Calu3 (cell line): ENCODE data around the gene ING1. TPM values are rescaled to one million over a fixed set of nuclear protein-coding genes. Genes with fewer than 3 reads are reported as not detected.
"Not testable (repeated sequence)": the region's sequence is repeated elsewhere in the genome, so short reads cannot be mapped to it uniquely, and the experiment has no call there.

Experiments used
- BruUV-seq: library from RNA; stranded (reverse); fragments of 400-500 nt; replicated peaks from 2 replicates; lab custom pipeline; 2021; lab: Mats Ljungman, UMichigan
- CTCF ChIA-PET: fragments of 300-600 bp; sonication (Branson Sonifier 250); formaldehyde crosslinking; loops from one replicate; lab custom pipeline; 2022; ENCODE audit warnings: antibody characterized with exemption; lab: Charles Lee
- DNase-seq: peaks from one replicate; pipeline ENCODE4 v3.0.0; 2022
- H3K27ac Mint-ChIP-seq: one replicate; pipeline ENCODE4 v1.8.0; 2022; ENCODE audit warnings: mixed read lengths; ENCODE audit not compliant: unreplicated experiment
- H3K27me3 Mint-ChIP-seq: one replicate; pipeline ENCODE4 v1.8.0; 2022; ENCODE audit warnings: mixed read lengths; ENCODE audit not compliant: unreplicated experiment
- H3K36me3 Mint-ChIP-seq: one replicate; pipeline ENCODE4 v1.8.0; 2022; ENCODE audit warnings: mild to moderate bottlenecking, moderate library complexity, mixed read lengths; ENCODE audit not compliant: insufficient read depth, unreplicated experiment
- H3K4me1 Mint-ChIP-seq: one replicate; pipeline ENCODE4 v1.8.0; 2022; ENCODE audit warnings: mild to moderate bottlenecking, low read depth, mixed read lengths; ENCODE audit not compliant: unreplicated experiment
- H3K4me3 Mint-ChIP-seq: one replicate; pipeline ENCODE4 v1.8.0; 2022; ENCODE audit warnings: mild to moderate bottlenecking, low read depth, moderate library complexity, mixed read lengths; ENCODE audit not compliant: unreplicated experiment
- H3K9me3 Mint-ChIP-seq: one replicate; pipeline ENCODE4 v1.8.0; 2022; ENCODE audit warnings: low read depth, mixed read lengths; ENCODE audit not compliant: unreplicated experiment
- intact Hi-C: fragments of 100-400 bp; cut with micrococcal nuclease; formaldehyde crosslinking; loops from one replicate; pipeline ENCODE4 v1.10.0; 2022; ENCODE audit not compliant: unreplicated experiment
- total RNA-seq: library from RNA; stranded (reverse); gene quantifications from 2 replicates; pipeline ENCODE4 v1.2.3, GENCODE V29; 2022
- TF ChIP-seq, protein P1 (sequence below): fragments of 200-600 bp; IDR thresholded peaks from one replicate; pipeline ENCODE4 v1.8.0; 2022; ENCODE audit warnings: antibody characterized with exemption; ENCODE audit not compliant: unreplicated experiment

The ING1 gene
- total RNA-seq, 1 experiment from 2014 or later: 8.4 TPM

DNA sequence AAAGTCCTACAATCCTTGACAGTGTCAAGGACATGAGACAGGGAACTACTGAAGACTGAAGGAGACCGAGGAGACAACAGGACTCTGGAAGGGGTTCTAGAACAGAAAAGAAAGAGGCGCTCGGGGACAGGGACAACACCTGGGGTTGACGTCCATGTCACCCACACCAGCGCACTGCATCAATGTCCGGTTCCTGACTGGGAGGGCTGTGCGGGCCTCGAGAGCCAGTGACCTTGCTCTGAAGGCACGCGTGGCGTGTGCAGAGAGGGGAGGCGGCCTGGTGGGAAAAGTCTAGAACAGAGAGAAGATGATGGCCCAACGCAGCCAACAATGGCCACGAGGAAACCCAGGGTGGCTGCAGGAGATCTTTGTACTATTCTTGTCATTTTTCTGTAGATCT lies 13.3 kb upstream of the ING1 start:
- no peak for DNase-seq
- no peaks in the 10 kb centered on the region for H3K4me1 Mint-ChIP-seq
- H3K27ac Mint-ChIP-seq: no peak overlapping the region
- no peaks in the 10 kb centered on the region for H3K27me3 Mint-ChIP-seq
- TF ChIP-seq, protein P1, sequence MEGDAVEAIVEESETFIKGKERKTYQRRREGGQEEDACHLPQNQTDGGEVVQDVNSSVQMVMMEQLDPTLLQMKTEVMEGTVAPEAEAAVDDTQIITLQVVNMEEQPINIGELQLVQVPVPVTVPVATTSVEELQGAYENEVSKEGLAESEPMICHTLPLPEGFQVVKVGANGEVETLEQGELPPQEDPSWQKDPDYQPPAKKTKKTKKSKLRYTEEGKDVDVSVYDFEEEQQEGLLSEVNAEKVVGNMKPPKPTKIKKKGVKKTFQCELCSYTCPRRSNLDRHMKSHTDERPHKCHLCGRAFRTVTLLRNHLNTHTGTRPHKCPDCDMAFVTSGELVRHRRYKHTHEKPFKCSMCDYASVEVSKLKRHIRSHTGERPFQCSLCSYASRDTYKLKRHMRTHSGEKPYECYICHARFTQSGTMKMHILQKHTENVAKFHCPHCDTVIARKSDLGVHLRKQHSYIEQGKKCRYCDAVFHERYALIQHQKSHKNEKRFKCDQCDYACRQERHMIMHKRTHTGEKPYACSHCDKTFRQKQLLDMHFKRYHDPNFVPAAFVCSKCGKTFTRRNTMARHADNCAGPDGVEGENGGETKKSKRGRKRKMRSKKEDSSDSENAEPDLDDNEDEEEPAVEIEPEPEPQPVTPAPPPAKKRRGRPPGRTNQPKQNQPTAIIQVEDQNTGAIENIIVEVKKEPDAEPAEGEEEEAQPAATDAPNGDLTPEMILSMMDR: no peak
- H3K9me3 Mint-ChIP-seq: no peaks in the 10 kb centered on the region
- intact Hi-C loops: no loop called here
- H3K4me3 Mint-ChIP-seq: no peak overlapping the region
- H3K36me3 Mint-ChIP-seq: no peaks in the 10 kb centered on the region
- CTCF ChIA-PET: no interaction called here
- BruUV-seq: no TSS peak

DNA sequence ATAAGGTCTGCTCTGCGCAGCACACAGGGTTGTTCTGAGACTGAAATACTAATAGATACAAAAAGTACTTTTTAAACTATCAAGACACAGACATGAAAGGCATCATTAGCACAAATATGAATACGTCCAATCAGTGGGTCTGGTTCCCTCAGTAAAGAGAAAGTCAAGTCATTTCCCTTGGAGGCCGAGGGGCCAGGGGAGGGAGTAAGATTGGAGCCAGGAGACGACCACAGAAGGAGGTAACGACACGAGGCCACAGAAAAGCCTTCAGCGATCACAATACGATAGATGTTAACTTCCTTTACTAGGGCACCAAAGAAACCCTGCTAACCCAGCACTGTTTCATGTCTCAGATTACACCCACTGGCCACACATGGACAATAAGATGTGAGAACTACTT lies 12.9 kb upstream of the ING1 start:
- CTCF ChIA-PET: no interaction called here
- Mint-ChIP-seq H3K27ac (no peak overlapping the region), H3K4me3 (no peak overlapping the region), H3K4me1 (no peaks in the 10 kb centered on the region), H3K36me3 (no peaks in the 10 kb centered on the region), H3K27me3 (no peaks in the 10 kb centered on the region), H3K9me3 (no peaks in the 10 kb centered on the region)
- intact Hi-C loops: no loop called here
- BruUV-seq: no TSS peak
- TF ChIP-seq, protein P1: no peak
- DNase-seq: no peak

DNA sequence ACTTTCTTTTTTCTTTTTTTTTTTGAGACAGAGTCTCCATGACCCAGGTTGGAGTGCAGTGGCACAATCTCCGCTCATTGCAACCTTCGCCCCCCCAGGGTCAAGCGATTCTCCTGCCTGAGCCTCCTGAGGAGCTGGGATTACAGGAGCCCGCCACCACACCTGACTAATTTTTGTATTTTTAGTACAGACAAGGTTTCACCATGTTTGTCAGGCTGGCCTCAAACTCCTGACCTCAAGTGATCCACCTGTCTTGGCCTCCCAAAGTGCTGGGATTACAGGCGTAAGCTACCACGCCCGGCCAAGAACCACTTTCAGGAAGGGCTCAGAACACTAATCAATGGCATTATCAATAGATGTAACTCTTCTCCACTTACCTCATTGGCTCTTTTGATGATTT lies 12.4 kb upstream of the ING1 start:
- H3K36me3 Mint-ChIP-seq, CTCF ChIA-PET, H3K4me3 Mint-ChIP-seq: not testable (repeated sequence)

DNA sequence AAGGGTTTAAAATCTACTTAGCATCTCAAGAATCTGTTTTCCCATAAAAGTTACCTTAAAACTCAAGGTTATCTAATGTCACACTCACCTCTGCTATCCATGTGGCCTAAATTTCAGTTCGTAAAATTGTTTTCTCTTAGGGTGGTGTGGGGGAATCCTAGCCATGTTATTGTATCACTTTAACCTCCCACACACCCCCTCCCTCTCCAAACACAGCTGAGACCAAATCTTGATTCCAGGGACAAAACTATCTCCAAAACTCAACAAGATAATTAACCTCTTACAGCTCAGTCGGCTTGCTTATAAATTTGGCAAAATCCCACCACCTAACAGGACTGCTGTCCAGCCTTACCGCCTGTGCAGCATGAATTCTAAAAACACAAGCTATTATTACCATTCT lies 11.4 kb upstream of the ING1 start:
- no peak overlapping the region for H3K27ac Mint-ChIP-seq
- H3K4me3 Mint-ChIP-seq: no peak overlapping the region
- no peaks in the 10 kb centered on the region for H3K9me3 Mint-ChIP-seq
- peaks cover 9% of the 10 kb centered on the region for H3K36me3 Mint-ChIP-seq
- H3K27me3 Mint-ChIP-seq: no peaks in the 10 kb centered on the region
- BruUV-seq: no TSS peak
- CTCF ChIA-PET: no interaction called here
- H3K4me1 Mint-ChIP-seq: no peaks in the 10 kb centered on the region
- TF ChIP-seq, protein P1: no peak
- no peak for DNase-seq
- intact Hi-C loops: no loop called here

More for the DNA sequence above, 12.4 kb upstream of the ING1 start:
- BruUV-seq, DNase-seq, intact Hi-C loops, H3K4me1 Mint-ChIP-seq, H3K9me3 Mint-ChIP-seq, H3K27ac Mint-ChIP-seq, H3K27me3 Mint-ChIP-seq: not testable (repeated sequence)

DNA sequence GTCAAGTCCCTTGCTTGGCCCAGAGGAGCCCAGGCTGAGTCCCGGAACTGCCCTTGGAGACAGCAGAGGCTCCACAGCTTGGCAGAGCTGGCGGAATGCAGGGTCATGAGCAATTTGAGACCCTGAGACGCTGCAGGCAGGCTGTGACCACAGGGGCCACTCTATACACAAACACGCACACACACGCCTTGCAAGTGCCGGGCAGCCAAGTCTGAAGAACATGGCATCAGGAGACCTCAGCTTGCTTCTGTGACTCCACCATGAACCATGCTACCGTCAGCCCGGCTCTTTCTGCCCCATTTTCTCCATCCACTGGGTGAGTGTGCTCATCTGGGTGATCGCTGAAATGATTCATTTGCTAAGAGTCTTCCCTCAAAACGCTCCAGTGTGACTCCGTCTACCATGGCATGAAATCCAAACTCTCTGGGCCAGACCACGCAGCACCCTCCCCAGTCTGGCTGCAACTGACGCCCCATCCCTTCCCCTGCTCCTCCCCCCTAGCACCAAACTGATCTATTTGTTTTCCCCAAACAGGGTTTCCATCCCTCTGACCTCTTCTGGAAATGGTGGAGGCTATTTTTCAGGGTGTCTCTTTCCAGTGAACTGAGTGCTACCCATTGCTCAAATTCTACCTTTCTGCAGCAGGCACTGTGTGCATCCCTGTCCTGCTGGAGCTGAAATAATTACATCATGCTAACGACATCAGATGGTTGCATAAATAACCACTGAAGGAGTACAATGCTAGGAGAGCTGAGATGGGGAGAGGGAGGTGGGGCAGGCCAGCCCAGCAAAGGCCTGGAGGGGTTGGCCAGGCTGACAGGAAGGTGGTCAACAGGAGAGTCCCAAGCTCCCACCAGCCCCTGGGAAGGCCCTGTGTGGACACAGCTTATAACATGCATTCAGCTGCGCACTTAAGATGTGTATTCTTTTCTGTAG lies 10.6 kb upstream of the ING1 start:
- CTCF ChIA-PET: no interaction called here
- H3K27me3 Mint-ChIP-seq: no peaks in the 10 kb centered on the region
- no peaks in the 10 kb centered on the region for H3K9me3 Mint-ChIP-seq
- H3K27ac Mint-ChIP-seq: no peak overlapping the region
- TF ChIP-seq, protein P1: no peak
- no peak overlapping the region for H3K4me3 Mint-ChIP-seq
- intact Hi-C loops: no loop called here
- H3K4me1 Mint-ChIP-seq: no peaks in the 10 kb centered on the region
- H3K36me3 Mint-ChIP-seq: peaks cover 9% of the 10 kb centered on the region
- no TSS peak for BruUV-seq
- no peak for DNase-seq
